Inflammatory macrophage (primary cell): ENCODE data around the gene ATP5F1A.

Source experiments
- DNase-seq, 2 donors: peaks; one replicate each; pipeline ENCODE4 v3.0.0-alpha.2; 2020 to 2022

ATP5F1A gene

DNA sequence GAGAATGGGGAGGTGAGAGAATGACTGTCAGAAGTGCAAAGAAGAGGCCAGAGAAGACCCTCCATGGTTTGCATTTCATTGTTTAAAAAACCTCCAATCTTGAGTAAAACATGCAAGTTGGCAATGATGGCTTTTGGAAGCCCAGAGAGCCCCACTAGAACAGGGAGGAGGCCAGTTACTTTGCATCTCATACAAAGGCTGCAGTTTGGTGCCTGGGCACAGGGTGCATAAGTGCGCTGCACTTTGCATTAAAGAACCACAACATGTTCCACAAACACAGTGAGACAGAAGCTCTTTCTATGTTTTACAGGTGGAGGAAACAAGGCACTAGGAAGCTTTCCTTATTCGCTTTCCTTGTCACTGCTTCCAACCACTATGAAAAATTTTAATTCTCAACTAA, 51.4 kb downstream of the ATP5F1A start:
- DNase-seq, result no peak

DNA sequence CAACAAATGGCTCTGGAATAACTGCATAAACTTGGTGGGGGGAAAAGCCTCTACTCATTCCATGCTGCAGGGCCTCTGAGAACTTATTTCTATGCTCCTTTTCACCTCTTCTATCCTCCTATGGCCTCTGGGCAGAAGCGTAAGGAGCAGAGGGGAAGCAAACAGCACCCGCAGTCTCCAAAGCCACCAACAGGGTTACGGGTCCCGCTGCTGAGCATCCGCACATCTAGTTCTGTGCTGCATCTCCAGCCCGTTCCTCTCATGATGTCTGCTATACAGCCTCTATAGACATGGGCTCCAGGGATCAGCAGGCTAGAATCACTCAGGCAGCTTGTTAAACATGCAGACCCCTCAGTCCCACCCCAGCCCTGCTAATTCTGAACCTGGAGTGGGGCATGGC, 52.0 kb downstream of the ATP5F1A start:
- DNase-seq, result no peak

DNA sequence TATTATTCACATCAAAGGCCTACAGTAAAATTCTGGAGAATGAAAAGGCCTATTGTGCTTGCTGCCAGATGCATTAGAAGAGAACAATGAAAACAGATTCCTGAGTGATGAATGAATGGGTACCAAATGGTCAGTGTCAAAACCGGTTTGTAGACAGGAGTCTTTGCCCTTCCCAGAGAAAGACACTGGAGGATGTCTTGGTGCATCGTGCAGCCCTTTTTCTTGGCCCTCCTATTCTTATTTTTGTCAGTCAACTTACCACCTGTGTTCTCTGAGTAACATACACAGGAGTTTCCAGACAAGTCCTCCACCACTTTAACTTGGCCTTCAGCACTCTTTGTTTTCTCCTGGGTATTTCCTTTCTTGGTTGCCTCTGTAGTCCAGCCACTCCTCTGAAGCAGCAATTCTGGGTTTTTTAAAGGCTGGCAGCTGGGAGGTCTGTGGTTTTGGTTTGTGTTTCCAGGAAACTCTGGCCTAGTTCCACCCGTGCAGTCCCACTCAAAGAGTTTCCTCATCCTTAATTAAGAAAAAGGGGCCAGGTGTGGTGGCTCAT, 55.4 kb downstream of the ATP5F1A start:
- DNase-seq, result peak; percentile 37 to 41

DNA sequence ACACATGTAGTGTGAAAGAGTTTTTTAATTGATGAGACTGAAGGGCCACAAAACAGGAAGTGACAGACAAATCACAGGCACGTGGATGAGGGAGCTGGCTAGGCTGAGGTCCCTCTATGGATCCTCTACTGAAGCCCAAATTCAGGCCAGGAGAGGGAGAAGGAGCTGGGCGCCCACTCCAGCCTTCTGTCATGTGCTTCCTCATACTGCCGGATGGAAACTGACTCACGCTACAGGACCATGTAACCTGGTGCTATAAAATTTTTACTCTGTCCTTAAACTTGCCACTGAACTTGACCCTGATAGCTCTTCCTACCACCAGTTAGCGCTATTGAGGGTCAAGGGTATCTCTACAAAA, 57.4 kb downstream of the ATP5F1A start:
- peak; percentile 56 to 70 for DNase-seq

DNA sequence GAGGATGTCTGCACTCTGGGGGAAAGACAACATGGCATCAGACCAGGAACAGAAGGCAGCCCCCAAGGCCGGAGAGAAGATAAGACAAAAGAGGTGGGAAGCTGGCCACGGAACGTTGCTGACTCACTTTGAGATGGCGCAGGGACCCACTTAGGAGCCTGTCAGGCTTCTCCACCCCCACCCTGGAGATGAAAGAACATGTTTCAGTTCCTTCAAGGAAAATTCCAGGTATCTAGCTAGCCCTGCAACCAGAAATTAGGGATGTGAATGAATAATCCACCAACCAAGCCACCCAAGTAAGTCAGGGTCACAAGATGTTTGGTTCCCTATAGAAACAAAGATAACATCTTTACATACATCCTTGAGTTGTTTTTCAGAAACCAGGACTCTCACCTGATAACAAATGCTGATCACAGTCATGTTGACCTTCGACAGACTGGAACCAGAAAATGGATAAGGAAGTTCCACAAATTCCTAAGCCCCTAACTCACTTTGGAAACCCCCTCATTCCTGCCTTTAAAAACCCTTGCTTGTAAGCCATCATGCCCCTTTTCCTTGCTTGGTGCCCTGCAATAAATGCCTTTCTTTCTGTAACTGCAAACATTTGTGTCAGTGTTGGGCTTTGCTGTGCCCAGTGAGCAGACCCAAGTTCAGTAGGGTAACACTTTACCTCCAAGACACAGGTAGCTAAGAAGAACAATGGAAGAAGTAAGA, 57.9 kb downstream of the ATP5F1A start:
- DNase-seq, result no peak

GRCh38 chr18:46037512-46038305, 60.4 kb downstream of the ATP5F1A start:
- no peak for DNase-seq

GRCh38 chr18:46035696-46036680, 62.1 kb downstream of the ATP5F1A start:
- no peak for DNase-seq

- DNase-seq, result peak; percentile 52 to 66
Measured at GRCh38 chr18:46034230-46034629, 63.9 kb downstream of the ATP5F1A start.

GRCh38 chr18:46031741-46032140, 66.4 kb downstream of the ATP5F1A start:
- peak in 1 of 2 donors; percentile 30 for DNase-seq
